Loucy (cell line): Measurements from ENCODE around the gene SERPINF2.

ENCODE experiments used
- H2AFZ ChIP-seq: fragments of 200-600 bp; sonication (generic); 2 replicates; pipeline ENCODE4 v1.6.0; 2016; ENCODE audit warnings: antibody characterized with exemption, mild to moderate bottlenecking, low read length, moderate library complexity
- H3F3A ChIP-seq: fragments of 200-600 bp; 2 replicates; pipeline ENCODE4 v1.6.0; 2016; ENCODE audit warnings: antibody characterized with exemption, low read depth, mild to moderate bottlenecking
- H3K27me3 ChIP-seq: fragments of 200-600 bp; sonication (generic); 2 replicates; pipeline ENCODE4 v1.6.1; 2014; ENCODE audit warnings: low read length, mild to moderate bottlenecking; ENCODE audit not compliant: insufficient read depth, poor library complexity, severe bottlenecking
- H3K36me3 ChIP-seq: fragments of 200-600 bp; sonication (generic); 2 replicates; pipeline ENCODE4 v1.6.1; 2016; ENCODE audit warnings: low read length; ENCODE audit not compliant: insufficient read depth
- H3K4me1 ChIP-seq: fragments of 200-600 bp; sonication (generic); 2 replicates; pipeline ENCODE4 v1.5.1; 2014; ENCODE audit warnings: low read length, mild to moderate bottlenecking; ENCODE audit not compliant: insufficient read depth, poor library complexity, severe bottlenecking
- H3K4me2 ChIP-seq: fragments of 200-600 bp; sonication (generic); 2 replicates; pipeline ENCODE4 v1.6.0; 2014; ENCODE audit warnings: antibody characterized with exemption, low read length, low read depth, mild to moderate bottlenecking; ENCODE audit not compliant: poor library complexity, severe bottlenecking
- H3K4me3 ChIP-seq: fragments of 200-600 bp; sonication (generic); 2 replicates; pipeline ENCODE4 v1.5.1; 2014; ENCODE audit warnings: low read length, mild to moderate bottlenecking, mixed read lengths; ENCODE audit not compliant: poor library complexity, severe bottlenecking
- H3K79me2 ChIP-seq: fragments of 200-600 bp; sonication (generic); 2 replicates; pipeline ENCODE4 v1.6.1; 2014; ENCODE audit warnings: low read length; ENCODE audit not compliant: insufficient read depth
- H3K9ac ChIP-seq: fragments of 200-600 bp; sonication (generic); 2 replicates; pipeline ENCODE4 v1.6.0; 2014; ENCODE audit warnings: mild to moderate bottlenecking, low read depth, low read length, moderate library complexity; ENCODE audit not compliant: poor library complexity, severe bottlenecking
- H3K9me2 ChIP-seq: fragments of 200-600 bp; sonication (generic); replicated peaks from 2 replicates; pipeline ENCODE4 v1.6.1; 2016; ENCODE audit warnings: low read depth, low read length, mixed read lengths
- H3K9me3 ChIP-seq: fragments of 200-600 bp; sonication (generic); 2 replicates; pipeline ENCODE4 v1.6.1; 2014; ENCODE audit warnings: mild to moderate bottlenecking, antibody characterized with exemption, low read length, low read depth; ENCODE audit not compliant: insufficient read depth
- H4K20me1 ChIP-seq: fragments of 200-600 bp; sonication (generic); 2 replicates; pipeline ENCODE4 v1.6.0; 2014; ENCODE audit warnings: antibody characterized with exemption, low read length, mild to moderate bottlenecking; ENCODE audit not compliant: insufficient read depth, poor library complexity, severe bottlenecking
- CTCF ChIP-seq: fragments of 200-600 bp; sonication (generic); conservative IDR thresholded peaks from 2 replicates; pipeline ENCODE4 v1.5.1; 2014; ENCODE audit warnings: mild to moderate bottlenecking, antibody characterized with exemption, low read length
- EZH2phosphoT487 ChIP-seq: fragments of 200-600 bp; IDR thresholded peaks from 2 replicates; pipeline ENCODE4 v1.6.1; 2018; ENCODE audit warnings: antibody characterized with exemption, mild to moderate bottlenecking, moderate library complexity, borderline replicate concordance

The SERPINF2 gene

DNA sequence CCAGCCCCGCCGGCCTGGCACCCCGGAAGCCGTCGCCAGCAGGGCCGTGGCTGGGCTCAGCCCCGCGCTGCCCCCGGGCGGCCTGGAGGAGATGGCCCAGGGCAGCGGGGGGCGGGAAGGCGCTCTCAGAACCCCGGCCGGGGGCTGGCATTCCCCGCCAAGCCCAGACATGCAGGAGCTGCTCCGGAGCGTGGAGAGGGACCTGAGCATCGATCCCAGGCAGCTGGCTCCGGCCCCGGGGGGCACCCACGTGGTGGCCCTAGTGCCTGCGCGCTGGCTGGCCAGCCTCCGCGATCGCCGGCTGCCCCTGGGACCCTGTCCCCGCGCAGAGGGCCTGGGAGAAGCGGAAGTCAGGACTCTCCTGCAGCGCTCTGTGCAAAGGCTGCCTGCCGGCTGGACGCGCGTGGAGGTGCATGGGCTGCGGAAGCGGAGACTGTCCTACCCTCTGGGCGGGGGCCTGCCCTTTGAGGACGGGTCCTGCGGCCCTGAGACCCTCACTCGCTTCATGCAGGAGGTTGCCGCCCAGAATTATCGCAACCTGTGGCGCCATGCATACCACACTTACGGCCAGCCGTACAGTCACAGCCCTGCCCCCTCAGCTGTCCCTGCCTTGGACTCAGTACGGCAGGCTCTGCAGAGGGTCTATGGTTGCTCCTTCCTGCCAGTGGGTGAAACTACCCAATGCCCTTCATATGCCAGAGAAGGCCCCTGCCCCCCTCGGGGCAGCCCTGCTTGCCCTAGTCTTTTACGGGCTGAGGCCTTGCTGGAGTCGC, 17.6 kb upstream of the SERPINF2 start:
- no peaks in the 10 kb centered on the region for H3K9me2 ChIP-seq
- H3K4me1 ChIP-seq, result peaks cover 32% of the 10 kb centered on the region
- no peaks in the 10 kb centered on the region for H3K27me3 ChIP-seq
- H4K20me1 ChIP-seq, result no peaks in the 10 kb centered on the region
- no peaks in the 10 kb centered on the region for H3K9me3 ChIP-seq
- no peaks in the 10 kb centered on the region for H3K36me3 ChIP-seq
- H3K4me2 ChIP-seq, result peak overlapping the region; percentile 85
- peaks cover 9% of the 10 kb centered on the region; the same call in 1 of the 2 replicates for H3K79me2 ChIP-seq
- no peak for TF ChIP-seq EZH2phosphoT487
- TF ChIP-seq CTCF, result peak; percentile 19; the same call in 1 of the 2 replicates
- peak overlapping the region; percentile 77 for H3K4me3 ChIP-seq
- H3K9ac ChIP-seq, result peak overlapping the region; percentile 73
- H2AFZ ChIP-seq, result peak overlapping the region; percentile 70; the same call in 1 of the 2 replicates
- no peaks in the 10 kb centered on the region for H3F3A ChIP-seq

DNA sequence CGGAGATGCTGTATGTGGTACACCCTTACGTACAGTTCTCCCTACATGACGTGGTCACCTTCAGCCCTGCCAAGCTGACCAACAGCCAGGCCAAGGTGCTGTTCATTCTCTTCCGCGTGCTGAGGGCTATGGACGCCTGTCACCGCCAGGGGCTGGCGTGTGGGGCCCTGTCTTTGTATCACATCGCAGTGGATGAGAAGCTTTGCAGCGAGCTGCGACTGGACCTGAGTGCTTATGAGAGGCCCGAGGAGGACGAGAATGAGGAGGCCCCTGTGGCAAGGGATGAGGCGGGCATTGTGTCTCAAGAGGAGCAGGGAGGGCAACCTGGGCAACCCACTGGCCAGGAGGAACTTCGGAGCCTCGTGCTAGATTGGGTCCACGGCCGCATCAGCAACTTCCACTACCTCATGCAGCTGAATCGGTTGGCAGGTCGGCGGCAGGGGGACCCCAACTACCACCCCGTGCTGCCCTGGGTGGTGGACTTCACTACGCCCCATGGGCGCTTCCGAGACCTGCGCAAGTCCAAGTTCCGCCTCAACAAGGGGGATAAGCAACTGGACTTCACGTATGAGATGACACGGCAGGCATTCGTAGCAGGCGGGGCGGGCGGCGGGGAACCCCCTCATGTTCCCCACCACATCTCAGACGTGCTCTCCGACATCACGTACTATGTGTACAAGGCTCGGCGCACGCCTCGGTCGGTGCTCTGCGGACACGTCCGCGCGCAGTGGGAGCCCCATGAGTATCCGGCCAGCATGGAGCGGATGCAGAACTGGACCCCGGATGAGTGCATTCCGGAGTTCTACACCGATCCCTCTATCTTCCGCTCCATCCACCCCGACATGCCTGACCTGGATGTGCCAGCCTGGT, 16.8 kb upstream of the SERPINF2 start:
- peak overlapping the region; percentile 73 for H3K9ac ChIP-seq
- H3K9me3 ChIP-seq, result no peaks in the 10 kb centered on the region
- H3K36me3 ChIP-seq, result no peaks in the 10 kb centered on the region
- H3K4me3 ChIP-seq, result peak overlapping the region; percentile 77
- no peaks in the 10 kb centered on the region for H3K9me2 ChIP-seq
- no peaks in the 10 kb centered on the region for H4K20me1 ChIP-seq
- TF ChIP-seq CTCF, result no peak
- TF ChIP-seq EZH2phosphoT487, result no peak
- H3K27me3 ChIP-seq, result no peaks in the 10 kb centered on the region
- no peak overlapping the region for H2AFZ ChIP-seq
- no peaks in the 10 kb centered on the region for H3F3A ChIP-seq
- peaks cover 32% of the 10 kb centered on the region for H3K4me1 ChIP-seq
- H3K79me2 ChIP-seq, result peaks cover 9% of the 10 kb centered on the region; the same call in 1 of the 2 replicates
- peak overlapping the region; percentile 85 for H3K4me2 ChIP-seq

DNA sequence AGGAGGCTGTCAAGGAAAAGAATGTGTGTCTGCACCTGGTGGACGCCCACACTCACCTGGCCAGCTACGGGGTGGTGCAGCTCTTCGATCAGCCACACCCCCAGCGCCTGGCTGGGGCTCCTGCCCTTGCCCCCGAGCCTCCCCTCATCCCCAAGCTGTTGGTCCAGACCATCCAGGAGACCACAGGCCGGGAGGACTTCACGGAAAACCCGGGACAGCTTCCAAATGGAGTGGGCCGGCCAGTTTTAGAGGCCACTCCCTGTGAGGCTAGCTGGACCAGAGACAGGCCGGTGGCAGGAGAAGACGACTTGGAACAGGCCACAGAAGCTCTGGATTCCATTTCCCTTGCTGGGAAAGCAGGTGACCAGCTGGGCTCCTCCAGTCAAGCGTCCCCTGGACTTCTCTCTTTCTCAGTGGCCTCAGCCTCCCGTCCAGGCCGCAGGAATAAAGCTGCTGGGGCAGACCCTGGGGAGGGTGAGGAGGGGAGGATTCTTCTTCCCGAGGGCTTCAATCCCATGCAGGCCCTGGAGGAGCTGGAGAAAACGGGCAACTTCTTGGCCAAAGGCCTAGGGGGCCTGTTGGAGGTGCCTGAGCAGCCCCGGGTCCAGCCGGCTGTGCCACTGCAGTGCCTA, 15.9 kb upstream of the SERPINF2 start:
- Histone ChIP-seq H3K36me3 (no peaks in the 10 kb centered on the region), H3K27me3 (no peaks in the 10 kb centered on the region), H2AFZ (no peak overlapping the region), H3F3A (no peaks in the 10 kb centered on the region), H3K4me3 (no peak overlapping the region), H3K79me2 (peaks cover 9% of the 10 kb centered on the region; the same call in 1 of the 2 replicates), H3K4me2 (no peak overlapping the region), H3K9me3 (no peaks in the 10 kb centered on the region), H4K20me1 (no peaks in the 10 kb centered on the region), H3K9me2 (no peaks in the 10 kb centered on the region), H3K9ac (no peak overlapping the region), H3K4me1 (peaks cover 32% of the 10 kb centered on the region)
- TF ChIP-seq CTCF (no peak), EZH2phosphoT487 (no peak)
